ENCODE results near the gene HOXD13.

The HOXD13 gene

DNA sequence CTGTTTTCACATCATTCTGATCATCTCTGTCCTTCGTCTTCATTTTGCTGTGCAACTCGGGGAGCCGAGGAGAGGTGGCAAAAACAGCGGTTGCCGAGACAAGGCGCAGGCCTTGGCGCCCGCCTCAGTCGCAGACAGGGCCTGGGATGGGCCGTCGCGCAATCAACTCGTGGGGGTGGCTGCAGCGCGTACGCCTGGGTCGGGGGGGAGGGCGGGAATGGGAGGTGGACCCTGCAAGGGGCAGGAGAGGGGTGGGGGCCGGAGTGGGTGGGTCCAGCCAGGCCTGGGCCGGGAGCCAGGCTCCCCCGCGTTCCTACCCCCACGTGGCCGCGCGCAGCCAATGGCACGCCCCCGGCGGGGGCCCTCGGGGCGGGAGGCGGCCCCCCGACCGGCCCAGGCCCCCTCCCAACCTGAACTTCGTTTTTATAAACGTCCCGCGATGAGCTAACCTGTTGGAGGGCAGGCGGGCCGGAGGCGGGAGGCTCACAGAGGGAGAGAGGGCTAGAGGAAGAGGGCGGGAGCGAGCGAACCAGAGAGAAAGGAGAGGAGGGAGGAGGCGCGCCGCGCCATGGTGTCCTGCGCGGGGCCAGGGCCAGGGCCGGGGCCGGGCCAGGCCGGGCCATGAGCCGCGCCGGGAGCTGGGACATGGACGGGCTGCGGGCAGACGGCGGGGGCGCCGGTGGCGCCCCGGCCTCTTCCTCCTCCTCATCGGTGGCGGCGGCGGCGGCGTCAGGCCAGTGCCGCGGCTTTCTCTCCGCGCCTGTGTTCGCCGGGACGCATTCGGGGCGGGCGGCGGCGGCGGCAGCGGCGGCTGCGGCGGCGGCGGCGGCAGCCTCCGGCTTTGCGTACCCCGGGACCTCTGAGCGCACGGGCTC, at the start of gene HOXD13:
HOXD13 (plus strand) TSS at position 452 of the 875 bp plus-strand sequence; CDS start at position 622, 170 bp downstream.
- H3K4me1 ChIP-seq (ENCODE audit: insufficient read depth, insufficient read length), result peaks cover 6% of the 10 kb centered on the region
- peaks cover 83% of the 10 kb centered on the region for H3K27me3 ChIP-seq (ENCODE audit: insufficient read depth, insufficient read length)
- no peak for TF ChIP-seq SUZ12 (IDR thresholded peaks at IDR 0.05; ENCODE audit: extremely low read depth, insufficient read depth, insufficient read length)
- no peak for TF ChIP-seq YY1 (IDR thresholded peaks at IDR 0.05; ENCODE audit: insufficient read depth, insufficient read length)
- TF ChIP-seq ZNF274 (IDR thresholded peaks at IDR 0.05; ENCODE audit: low read depth, low read length), result no peak
- peaks cover 10% of the 10 kb centered on the region for H3K36me3 ChIP-seq (ENCODE audit: insufficient read depth, insufficient read length, low read length)
- DNase-seq (ENCODE audit: low read depth, low spot score), result no peak
- H3K9me3 ChIP-seq (ENCODE audit: insufficient read depth, low read length), result peaks cover 37% of the 10 kb centered on the region; the same call in 1 of the 2 replicates
- H3K4me3 ChIP-seq (ENCODE audit: insufficient read length, low read depth), result peak within 1 kb of the TSS; percentile 77
- H3K9ac ChIP-seq (ENCODE audit: insufficient read length, low read depth), result peak within 1 kb of the TSS; percentile 82

DNA sequence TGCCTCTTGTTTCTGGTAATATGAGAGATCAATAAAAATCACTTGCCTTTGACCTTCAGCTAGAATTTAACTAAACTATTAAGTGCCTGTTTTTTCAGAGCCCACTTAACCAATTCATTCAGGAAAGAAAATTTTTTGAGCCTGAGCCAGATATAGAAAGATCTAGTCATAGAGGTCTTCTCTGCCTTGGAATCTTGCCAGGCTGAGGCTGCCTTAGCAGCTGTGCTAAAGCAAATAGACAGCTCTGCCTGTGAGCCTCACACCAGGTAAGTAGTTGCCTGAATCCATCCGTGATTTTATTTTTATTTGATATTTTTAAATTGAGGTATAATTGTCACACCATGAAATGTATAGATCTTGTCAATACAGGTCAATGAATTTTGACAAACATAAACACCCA, 36.1 kb upstream of the HOXD13 start:
- H3K9me3 ChIP-seq (ENCODE audit: insufficient read depth, low read length), result no peaks in the 10 kb centered on the region
- no peak for DNase-seq (ENCODE audit: low read depth, low spot score)
- no peak overlapping the region for H3K4me3 ChIP-seq (ENCODE audit: insufficient read length, low read depth)
- H3K27me3 ChIP-seq (ENCODE audit: insufficient read depth, insufficient read length), result no peaks in the 10 kb centered on the region
- no peak overlapping the region for H3K9ac ChIP-seq (ENCODE audit: insufficient read length, low read depth)
- TF ChIP-seq YY1 (IDR thresholded peaks at IDR 0.05; ENCODE audit: insufficient read depth, insufficient read length) (no peak), ZNF274 (IDR thresholded peaks at IDR 0.05; ENCODE audit: low read depth, low read length) (no peak), SUZ12 (IDR thresholded peaks at IDR 0.05; ENCODE audit: extremely low read depth, insufficient read depth, insufficient read length) (no peak)
- H3K36me3 ChIP-seq (ENCODE audit: insufficient read depth, insufficient read length, low read length), result no peaks in the 10 kb centered on the region
- no peaks in the 10 kb centered on the region for H3K4me1 ChIP-seq (ENCODE audit: insufficient read depth, insufficient read length)

DNA sequence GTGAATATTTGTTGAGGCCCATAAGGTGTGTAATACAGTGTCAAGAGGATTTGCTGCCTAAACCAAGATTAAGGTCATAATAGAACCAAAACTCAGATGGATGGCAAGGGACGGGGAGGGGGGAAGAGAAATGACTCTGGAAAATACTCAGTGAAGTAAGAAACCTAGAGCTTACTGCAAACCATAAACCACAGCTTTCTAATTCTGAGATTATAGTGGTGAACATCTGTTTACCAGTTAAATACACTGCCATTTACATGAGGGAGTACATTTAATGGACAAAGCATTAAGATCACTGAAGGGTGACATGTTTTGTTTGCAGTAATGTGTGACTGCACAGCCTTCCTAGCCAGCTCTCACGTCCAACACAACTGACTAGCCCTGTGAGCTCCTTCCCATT, 28.6 kb upstream of the HOXD13 start:
- H3K36me3 ChIP-seq (ENCODE audit: insufficient read depth, insufficient read length, low read length), result no peaks in the 10 kb centered on the region
- no peak overlapping the region for H3K4me3 ChIP-seq (ENCODE audit: insufficient read length, low read depth)
- DNase-seq (ENCODE audit: low read depth, low spot score), result no peak
- peaks cover 22% of the 10 kb centered on the region; the same call in 1 of the 2 replicates for H3K9me3 ChIP-seq (ENCODE audit: insufficient read depth, low read length)
- no peaks in the 10 kb centered on the region for H3K4me1 ChIP-seq (ENCODE audit: insufficient read depth, insufficient read length)
- TF ChIP-seq ZNF274 (IDR thresholded peaks at IDR 0.05; ENCODE audit: low read depth, low read length) (no peak), SUZ12 (IDR thresholded peaks at IDR 0.05; ENCODE audit: extremely low read depth, insufficient read depth, insufficient read length) (no peak), YY1 (IDR thresholded peaks at IDR 0.05; ENCODE audit: insufficient read depth, insufficient read length) (no peak)
- no peaks in the 10 kb centered on the region for H3K27me3 ChIP-seq (ENCODE audit: insufficient read depth, insufficient read length)
- H3K9ac ChIP-seq (ENCODE audit: insufficient read length, low read depth), result no peak overlapping the region

- no peak overlapping the region for H3K9ac ChIP-seq (ENCODE audit: insufficient read length, low read depth)
- DNase-seq (ENCODE audit: low read depth, low spot score), result no peak
- no peaks in the 10 kb centered on the region for H3K4me1 ChIP-seq (ENCODE audit: insufficient read depth, insufficient read length)
- TF ChIP-seq SUZ12 (IDR thresholded peaks at IDR 0.05; ENCODE audit: extremely low read depth, insufficient read depth, insufficient read length), result no peak
- no peak for TF ChIP-seq ZNF274 (IDR thresholded peaks at IDR 0.05; ENCODE audit: low read depth, low read length)
- TF ChIP-seq YY1 (IDR thresholded peaks at IDR 0.05; ENCODE audit: insufficient read depth, insufficient read length), result no peak
- H3K27me3 ChIP-seq (ENCODE audit: insufficient read depth, insufficient read length), result no peaks in the 10 kb centered on the region
- no peak overlapping the region for H3K4me3 ChIP-seq (ENCODE audit: insufficient read length, low read depth)
- no peaks in the 10 kb centered on the region for H3K36me3 ChIP-seq (ENCODE audit: insufficient read depth, insufficient read length, low read length)
- H3K9me3 ChIP-seq (ENCODE audit: insufficient read depth, low read length), result peaks cover 22% of the 10 kb centered on the region; the same call in 1 of the 2 replicates
These were observed 25.6 kb upstream of the HOXD13 start for GRCh38 chr2:176066645-176067588.

DNA sequence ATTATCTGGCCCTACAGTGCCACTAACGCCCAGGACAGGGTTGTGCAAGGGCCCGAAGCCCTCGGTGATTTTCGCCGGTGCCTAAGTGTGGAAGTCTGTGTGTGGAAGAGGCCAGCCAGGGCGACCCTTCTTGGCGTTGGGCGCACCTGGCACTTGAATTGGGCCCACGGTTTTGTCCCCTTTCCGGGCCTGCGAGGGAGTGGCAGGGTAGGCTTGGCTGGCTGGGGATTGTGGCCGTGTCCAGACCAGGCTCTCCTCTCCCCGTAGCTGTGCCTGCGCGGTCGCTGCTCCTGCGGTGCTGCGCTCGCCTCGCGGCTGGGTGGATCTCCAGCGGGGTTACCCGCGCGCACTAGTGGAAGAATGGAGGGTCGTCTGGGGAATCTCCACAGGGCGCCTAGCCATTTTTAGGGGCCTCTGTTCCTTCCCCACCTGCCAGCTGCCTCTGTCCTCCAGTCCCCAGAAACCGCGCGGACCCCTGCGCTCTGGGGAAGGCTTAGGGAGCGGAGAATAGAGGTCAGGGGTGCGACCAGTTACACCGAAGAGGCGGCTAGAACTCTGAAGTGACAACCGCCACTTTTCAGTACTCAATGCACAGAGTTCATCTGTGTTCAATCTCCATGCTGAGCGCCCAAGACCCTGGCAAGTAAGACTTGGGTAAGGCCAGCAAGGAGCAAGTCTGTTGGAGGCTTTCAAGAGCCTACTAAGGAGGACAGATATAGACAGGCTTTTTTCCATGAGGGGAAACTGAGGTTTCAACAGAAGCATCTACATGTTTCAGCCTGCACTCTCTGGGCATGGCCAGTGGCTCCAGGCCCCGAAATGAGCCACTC, 24.7 kb upstream of the HOXD13 start:
- DNase-seq (ENCODE audit: low read depth, low spot score), result no peak
- no peaks in the 10 kb centered on the region for H3K4me1 ChIP-seq (ENCODE audit: insufficient read depth, insufficient read length)
- H3K9ac ChIP-seq (ENCODE audit: insufficient read length, low read depth), result no peak overlapping the region
- H3K27me3 ChIP-seq (ENCODE audit: insufficient read depth, insufficient read length), result no peaks in the 10 kb centered on the region
- TF ChIP-seq SUZ12 (IDR thresholded peaks at IDR 0.05; ENCODE audit: extremely low read depth, insufficient read depth, insufficient read length) (no peak), YY1 (IDR thresholded peaks at IDR 0.05; ENCODE audit: insufficient read depth, insufficient read length) (no peak), ZNF274 (IDR thresholded peaks at IDR 0.05; ENCODE audit: low read depth, low read length) (no peak)
- H3K4me3 ChIP-seq (ENCODE audit: insufficient read length, low read depth), result no peak overlapping the region
- no peaks in the 10 kb centered on the region for H3K36me3 ChIP-seq (ENCODE audit: insufficient read depth, insufficient read length, low read length)
- peaks cover 28% of the 10 kb centered on the region; the same call in 1 of the 2 replicates for H3K9me3 ChIP-seq (ENCODE audit: insufficient read depth, low read length)

DNA sequence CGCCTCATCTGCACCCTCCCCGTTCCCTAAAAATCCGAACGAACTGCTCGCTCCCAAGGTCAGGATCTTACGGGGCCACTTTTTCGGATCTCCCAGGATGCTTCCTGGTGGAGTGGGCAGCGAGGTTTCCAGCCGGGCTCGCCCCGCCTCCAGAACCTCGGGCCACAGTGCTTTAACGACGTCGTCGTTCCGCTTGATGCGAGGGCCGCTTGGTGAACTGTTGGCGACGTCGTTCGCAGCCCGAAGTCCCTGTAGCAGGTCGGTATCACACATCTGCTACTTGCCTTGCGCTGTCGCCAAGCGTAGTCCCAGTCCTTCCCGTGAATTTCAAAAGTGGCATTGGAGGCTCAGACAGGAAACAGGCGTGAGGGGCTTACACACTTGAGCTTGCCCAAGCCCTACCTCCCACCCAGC, 24.1 kb upstream of the HOXD13 start:
- Histone ChIP-seq H3K36me3 (ENCODE audit: insufficient read depth, insufficient read length, low read length) (no peaks in the 10 kb centered on the region), H3K9me3 (ENCODE audit: insufficient read depth, low read length) (peaks cover 28% of the 10 kb centered on the region; the same call in 1 of the 2 replicates), H3K4me3 (ENCODE audit: insufficient read length, low read depth) (no peak overlapping the region), H3K4me1 (ENCODE audit: insufficient read depth, insufficient read length) (no peaks in the 10 kb centered on the region), H3K9ac (ENCODE audit: insufficient read length, low read depth) (no peak overlapping the region), H3K27me3 (ENCODE audit: insufficient read depth, insufficient read length) (no peaks in the 10 kb centered on the region)
- TF ChIP-seq SUZ12 (IDR thresholded peaks at IDR 0.05; ENCODE audit: extremely low read depth, insufficient read depth, insufficient read length) (no peak), YY1 (IDR thresholded peaks at IDR 0.05; ENCODE audit: insufficient read depth, insufficient read length) (no peak), ZNF274 (IDR thresholded peaks at IDR 0.05; ENCODE audit: low read depth, low read length) (no peak)
- DNase-seq (ENCODE audit: low read depth, low spot score), result no peak
